HepG2 (cell line): ENCODE measurements around the gene FGFR3. TPM values are rescaled to one million over a fixed set of nuclear protein-coding genes. Genes with fewer than 3 reads are reported as not detected.
A peak's percentile ranks its signal among the peaks of the same experiment; 100 is the strongest.

Experiments
- ATAC-seq: fragments of 200-7000 bp; cut with Tn5 transposase; 3 replicates; pipeline ENCODE4 v1.9.1; 2020; ENCODE audit warnings: mild to moderate bottlenecking, moderate library complexity
- BruUV-seq: library from RNA; stranded (reverse); fragments of 400-500 nt; replicated peaks from 2 replicates; lab custom pipeline; 2021; lab: Mats Ljungman, UMichigan
- CTCF ChIA-PET: fragments of 300-600 bp; formaldehyde crosslinking; extraction: SDS; loops from one replicate; lab custom pipeline; 2021; ENCODE audit warnings: low total read pairs, inconsistent platforms, low intra/inter-chr PET ratio; lab: Yijun Ruan, JAX
- POLR2A ChIA-PET: fragments of 350-600 bp; sonication (Branson Sonifier 250); formaldehyde crosslinking; loops from one replicate; lab custom pipeline; 2020; ENCODE audit warnings: antibody characterized with exemption, inconsistent platforms; lab: Yijun Ruan, JAX
- DNase-seq: peaks from one replicate; pipeline ENCODE4 v3.0.0-alpha.2; 2015; ENCODE audit warnings: low spot score
- FAIRE-seq: peaks from 3 replicates; lab custom pipeline; 2011; peaks lifted over from hg19 to GRCh38; lab: Jason Lieb, UNC
- H2AFZ ChIP-seq: one replicate; pipeline ENCODE4 v1.6.1; 2011; ENCODE audit warnings: low read length, inconsistent platforms
- H3K27ac ChIP-seq: fragments of 300-600 bp; 3 replicates; pipeline ENCODE4 v1.8.0; 2011; ENCODE audit warnings: mixed run types, mild to moderate bottlenecking, mixed read lengths, low read length, inconsistent platforms; ENCODE audit not compliant: insufficient read depth; ENCODE audit errors: extremely low read length
- H3K27me3 ChIP-seq, 2 experiments: fragments of 200-600 bp in 1 of 2; 2 replicates in 1 of 2; 3 replicates in 1 of 2; pipeline versions ENCODE4 v1.6.0 to v1.8.0; 2011; ENCODE audit warnings: low read length in 2 of 2, mild to moderate bottlenecking in 2 of 2, moderate library complexity in 2 of 2, inconsistent platforms in 1 of 2; ENCODE audit not compliant: insufficient read depth in 2 of 2, control insufficient read depth in 1 of 2
- H3K36me3 ChIP-seq, 2 experiments: fragments of 200-600 bp in 1 of 2; replicated peaks in 1 of 2; 2 replicates in 1 of 2; 3 replicates in 1 of 2; pipeline versions ENCODE4 v1.5.1 to v1.8.0; 2011; ENCODE audit warnings: low read length in 2 of 2, inconsistent platforms in 1 of 2; ENCODE audit not compliant: insufficient read depth in 2 of 2, control insufficient read depth in 1 of 2
- H3K4me1 ChIP-seq: 2 replicates; pipeline ENCODE4 v1.5.1; 2012; ENCODE audit warnings: low read length, inconsistent platforms; ENCODE audit not compliant: insufficient read depth
- H3K4me2 ChIP-seq: 2 replicates; pipeline ENCODE4 v1.6.0; 2011; ENCODE audit warnings: low read depth, low read length, inconsistent platforms
- H3K4me3 ChIP-seq, 3 experiments: fragments of 200-600 bp in 1 of 3; sonication (generic), shearing (Covaris generic) in 1 of 3; replicated peaks in 1 of 3; 2 replicates each; pipeline ENCODE4 v1.5.1; 2011 to 2016; ENCODE audit warnings: low read length in 3 of 3, inconsistent platforms in 2 of 3, low read depth in 2 of 3, mild to moderate bottlenecking in 2 of 3, control low read depth in 1 of 3, mixed read lengths in 1 of 3; ENCODE audit not compliant: insufficient read depth in 1 of 3
- H3K79me2 ChIP-seq: one replicate; pipeline ENCODE4 v1.6.1; 2011; ENCODE audit warnings: low read length, inconsistent platforms; ENCODE audit not compliant: insufficient read depth
- H3K9ac ChIP-seq: 2 replicates; pipeline ENCODE4 v1.6.0; 2011; ENCODE audit warnings: mild to moderate bottlenecking, low read depth, low read length, inconsistent platforms; ENCODE audit not compliant: insufficient read depth
- H3K9me3 ChIP-seq: 2 replicates; pipeline ENCODE4 v1.5.1; 2012; ENCODE audit warnings: mild to moderate bottlenecking, low read length
- H4K20me1 ChIP-seq: 2 replicates; pipeline ENCODE4 v1.6.0; 2011; ENCODE audit warnings: inconsistent platforms, mild to moderate bottlenecking, low read length, moderate library complexity; ENCODE audit not compliant: insufficient read depth
- AGO2 ChIP-seq: fragments of 200-400 bp; formaldehyde crosslinking; optimal IDR thresholded peaks from 2 replicates; pipeline ENCODE3; 2017; ENCODE audit warnings: mild to moderate bottlenecking, low read depth, low read length, moderate library complexity
- GABPA ChIP-seq, 2 experiments: IDR thresholded peaks; 2 replicates each; pipeline ENCODE4 v1.6.1; 2011 to 2016; ENCODE audit warnings: low read depth in 2 of 2, low read length in 1 of 2, missing biosample characterization in 1 of 2, missing genetic modification characterization in 1 of 2
- HHEX ChIP-seq: IDR thresholded peaks from 2 replicates; pipeline ENCODE4 v1.6.1; 2016; ENCODE audit warnings: control low read depth
- MYC ChIP-seq: sonication (generic); formaldehyde crosslinking; IDR thresholded peaks from 2 replicates; pipeline ENCODE4 v1.9.0; 2021; ENCODE audit warnings: missing genetic modification reagents, borderline replicate concordance
- RBFOX2 ChIP-seq: fragments of 200-400 bp; formaldehyde crosslinking; IDR thresholded peaks from 2 replicates; pipeline ENCODE4 v1.6.1; 2017; ENCODE audit warnings: low read depth, mild to moderate bottlenecking, low read length
- ZFP36 ChIP-seq: fragments of 150-350 bp; IDR thresholded peaks from 2 replicates; pipeline ENCODE4 v1.6.1; 2018; ENCODE audit warnings: borderline replicate concordance, low read length, low read depth; ENCODE audit not compliant: partially characterized antibody
- ZFX ChIP-seq: sonication (generic); formaldehyde crosslinking; IDR thresholded peaks from 2 replicates; pipeline ENCODE4 v1.4.0; 2020; ENCODE audit warnings: mild to moderate bottlenecking, low read depth, missing genetic modification reagents, moderate library complexity
- ZFYVE20 ChIP-seq: sonication (generic); formaldehyde crosslinking; IDR thresholded peaks from 2 replicates; pipeline ENCODE4 v1.8.0; 2023; ENCODE audit warnings: low read depth, mild to moderate bottlenecking, moderate library complexity, missing genetic modification reagents, borderline replicate concordance
- ZNF816 ChIP-seq: sonication (generic); formaldehyde crosslinking; IDR thresholded peaks from 2 replicates; pipeline ENCODE4 v1.8.0; 2022; ENCODE audit warnings: missing genetic modification reagents, mild to moderate bottlenecking, borderline replicate concordance
- WGBS: methylation state at CpG from one replicate; pipeline ENCODE4 v1.1.6; 2017; ENCODE audit warnings: low lambda C conversion rate; 5-methylcytosine and 5-hydroxymethylcytosine counted together
- in situ Hi-C: cut with HindIII; loops from 2 replicates; pipeline ENCODE4 v1.10.0; 2017; ENCODE audit warnings: low pct_unique_long_range_greater_than_20kb; ENCODE audit not compliant: extremely low pct_ligation_motif_present
- intact Hi-C: fragments of 100-400 bp; cut with micrococcal nuclease; formaldehyde crosslinking; loops from one replicate; pipeline ENCODE4 v1.10.0; 2022; ENCODE audit not compliant: unreplicated experiment
- polyA plus RNA-seq, 8 experiments: library from polyadenylated mRNA; depleted of rRNA in 3 of 8; stranded (reverse) in 7 of 8; unstranded in 1 of 8; fragments of >200 nt; fragmentation: Illumina TruSeq in 4 of 8; extraction: Trizol in 4 of 8; gene quantifications; 2 replicates each; pipeline versions ENCODE4 v1.2.1 to v1.2.3, GENCODE V29; 2011 to 2016; ENCODE audit warnings: low read depth in 4 of 8, missing spikeins in 1 of 8, mixed read lengths in 1 of 8; ENCODE audit not compliant: insufficient read depth in 1 of 8
- total RNA-seq, 5 experiments: library from RNA; depleted of rRNA; stranded (reverse); fragments of >200 nt; fragmentation: Illumina TruSeq; extraction: Trizol; gene quantifications; 2 replicates each; pipeline ENCODE4 v1.2.3, GENCODE V29; 2016; ENCODE audit warnings: low read depth in 1 of 5
- TF ChIP-seq, protein P1 (sequence below): sonication (generic); formaldehyde crosslinking; IDR thresholded peaks from 2 replicates; pipeline ENCODE4 v1.4.0; 2020; ENCODE audit warnings: mild to moderate bottlenecking, missing genetic modification reagents, borderline replicate concordance
- TF ChIP-seq, protein P2 (sequence below): sonication (generic); formaldehyde crosslinking; IDR thresholded peaks from 2 replicates; pipeline ENCODE4 v1.5.1; 2020; ENCODE audit warnings: missing genetic modification reagents, mild to moderate bottlenecking, borderline replicate concordance
- TF ChIP-seq, protein P3 (sequence below): IDR thresholded peaks from 2 replicates; pipeline ENCODE4 v1.6.1; 2016; ENCODE audit warnings: missing compliant biosample characterization, missing genetic modification reagents, borderline replicate concordance
- TF ChIP-seq, protein P4 (sequence below): sonication (generic); formaldehyde crosslinking; IDR thresholded peaks from 2 replicates; pipeline ENCODE4 v1.5.0; 2020; ENCODE audit warnings: missing genetic modification reagents, mild to moderate bottlenecking, borderline replicate concordance
- TF ChIP-seq, protein P5 (sequence below): IDR thresholded peaks from 2 replicates; pipeline ENCODE4 v1.6.1; 2016; ENCODE audit warnings: missing compliant biosample characterization, missing genetic modification reagents, borderline replicate concordance

The FGFR3 gene
- total and polyA plus RNA-seq, 2 of the 13 experiments (the other 11 are each of a cell fraction or from before 2014, with no cell fraction given), result 103 to 109 TPM

DNA sequence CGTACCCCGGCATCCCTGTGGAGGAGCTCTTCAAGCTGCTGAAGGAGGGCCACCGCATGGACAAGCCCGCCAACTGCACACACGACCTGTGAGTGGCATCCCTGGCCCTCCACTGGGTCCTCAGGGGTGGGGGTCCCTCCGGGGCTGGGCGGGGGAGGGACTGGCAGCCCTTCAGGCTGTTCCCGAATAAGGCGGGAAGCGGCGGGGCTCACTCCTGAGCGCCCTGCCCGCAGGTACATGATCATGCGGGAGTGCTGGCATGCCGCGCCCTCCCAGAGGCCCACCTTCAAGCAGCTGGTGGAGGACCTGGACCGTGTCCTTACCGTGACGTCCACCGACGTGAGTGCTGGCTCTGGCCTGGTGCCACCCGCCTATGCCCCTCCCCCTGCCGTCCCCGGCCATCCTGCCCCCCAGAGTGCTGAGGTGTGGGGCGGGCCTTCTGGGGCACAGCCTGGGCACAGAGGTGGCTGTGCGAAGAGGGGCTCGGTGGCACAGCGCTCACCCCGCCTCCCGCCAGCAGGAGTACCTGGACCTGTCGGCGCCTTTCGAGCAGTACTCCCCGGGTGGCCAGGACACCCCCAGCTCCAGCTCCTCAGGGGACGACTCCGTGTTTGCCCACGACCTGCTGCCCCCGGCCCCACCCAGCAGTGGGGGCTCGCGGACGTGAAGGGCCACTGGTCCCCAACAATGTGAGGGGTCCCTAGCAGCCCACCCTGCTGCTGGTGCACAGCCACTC, 13.7 kb downstream of the FGFR3 start (continued):
- TF ChIP-seq, protein P1, sequence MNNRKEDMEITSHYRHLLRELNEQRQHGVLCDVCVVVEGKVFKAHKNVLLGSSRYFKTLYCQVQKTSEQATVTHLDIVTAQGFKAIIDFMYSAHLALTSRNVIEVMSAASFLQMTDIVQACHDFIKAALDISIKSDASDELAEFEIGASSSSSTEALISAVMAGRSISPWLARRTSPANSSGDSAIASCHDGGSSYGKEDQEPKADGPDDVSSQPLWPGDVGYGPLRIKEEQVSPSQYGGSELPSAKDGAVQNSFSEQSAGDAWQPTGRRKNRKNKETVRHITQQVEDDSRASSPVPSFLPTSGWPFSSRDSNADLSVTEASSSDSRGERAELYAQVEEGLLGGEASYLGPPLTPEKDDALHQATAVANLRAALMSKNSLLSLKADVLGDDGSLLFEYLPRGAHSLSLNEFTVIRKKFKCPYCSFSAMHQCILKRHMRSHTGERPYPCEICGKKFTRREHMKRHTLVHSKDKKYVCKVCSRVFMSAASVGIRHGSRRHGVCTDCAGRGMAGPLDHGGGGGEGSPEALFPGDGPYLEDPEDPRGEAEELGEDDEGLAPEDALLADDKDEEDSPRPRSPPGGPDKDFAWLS (CRISPR knock-in tag), result no peak
- TF ChIP-seq, protein P2, sequence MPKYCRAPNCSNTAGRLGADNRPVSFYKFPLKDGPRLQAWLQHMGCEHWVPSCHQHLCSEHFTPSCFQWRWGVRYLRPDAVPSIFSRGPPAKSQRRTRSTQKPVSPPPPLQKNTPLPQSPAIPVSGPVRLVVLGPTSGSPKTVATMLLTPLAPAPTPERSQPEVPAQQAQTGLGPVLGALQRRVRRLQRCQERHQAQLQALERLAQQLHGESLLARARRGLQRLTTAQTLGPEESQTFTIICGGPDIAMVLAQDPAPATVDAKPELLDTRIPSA (CRISPR knock-in tag), result no peak
- TF ChIP-seq ZFYVE20 (CRISPR knock-in tag), result no peak
- TF ChIP-seq RBFOX2, result peak; percentile 83

DNA sequence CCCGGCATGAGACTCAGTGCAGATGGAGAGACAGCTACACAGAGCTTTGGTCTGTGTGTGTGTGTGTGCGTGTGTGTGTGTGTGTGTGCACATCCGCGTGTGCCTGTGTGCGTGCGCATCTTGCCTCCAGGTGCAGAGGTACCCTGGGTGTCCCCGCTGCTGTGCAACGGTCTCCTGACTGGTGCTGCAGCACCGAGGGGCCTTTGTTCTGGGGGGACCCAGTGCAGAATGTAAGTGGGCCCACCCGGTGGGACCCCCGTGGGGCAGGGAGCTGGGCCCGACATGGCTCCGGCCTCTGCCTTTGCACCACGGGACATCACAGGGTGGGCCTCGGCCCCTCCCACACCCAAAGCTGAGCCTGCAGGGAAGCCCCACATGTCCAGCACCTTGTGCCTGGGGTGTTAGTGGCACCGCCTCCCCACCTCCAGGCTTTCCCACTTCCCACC, 14.3 kb downstream of the FGFR3 start:
- in situ Hi-C loops (loop anchor here (10.0 kb wide), 1 partner anchor 53 kb away; no protein-coding TSS in a partner anchor), intact Hi-C loops (no loop called here)
- Histone ChIP-seq H3K79me2 (no peaks in the 10 kb centered on the region), H3K27ac (no peak overlapping the region), H3K27me3 (no peaks in the 10 kb centered on the region), H3K36me3 (peaks cover 21 to 48% of the 10 kb centered on the region in 2 experiments), H2AFZ (no peak overlapping the region), H3K9ac (no peak overlapping the region), H3K9me3 (no peaks in the 10 kb centered on the region), H3K4me1 (peaks cover 28% of the 10 kb centered on the region), H3K4me3 (no peak overlapping the region), H4K20me1 (peaks cover 13% of the 10 kb centered on the region; the same call in 1 of the 2 replicates), H3K4me2 (no peak overlapping the region)
- DNase-seq, result no peak
- no peak for FAIRE-seq
- BruUV-seq, result no TSS peak
- POLR2A ChIA-PET, result interaction anchor here (1.2 to 8.0 kb wide), 10 partner anchors 12 to 61 kb away, joined by 4 to 119 read pairs (median 8); partner anchors contain the start of gene FGFR3
- no peak for ATAC-seq
- WGBS, result 100% methylated on average over 1 of the region's 16 CpGs
- CTCF ChIA-PET, result interaction anchor here (4.3 kb wide), 1 partner anchor 60 kb away, joined by 179 read pairs; no protein-coding TSS in a partner anchor
- TF ChIP-seq HHEX (CRISPR knock-in tag), result no peak
- TF ChIP-seq ZFX (CRISPR knock-in tag), result 0 out of 2 replicates have a peak, but pooled peaks have one; percentile 20
- TF ChIP-seq, protein P3, sequence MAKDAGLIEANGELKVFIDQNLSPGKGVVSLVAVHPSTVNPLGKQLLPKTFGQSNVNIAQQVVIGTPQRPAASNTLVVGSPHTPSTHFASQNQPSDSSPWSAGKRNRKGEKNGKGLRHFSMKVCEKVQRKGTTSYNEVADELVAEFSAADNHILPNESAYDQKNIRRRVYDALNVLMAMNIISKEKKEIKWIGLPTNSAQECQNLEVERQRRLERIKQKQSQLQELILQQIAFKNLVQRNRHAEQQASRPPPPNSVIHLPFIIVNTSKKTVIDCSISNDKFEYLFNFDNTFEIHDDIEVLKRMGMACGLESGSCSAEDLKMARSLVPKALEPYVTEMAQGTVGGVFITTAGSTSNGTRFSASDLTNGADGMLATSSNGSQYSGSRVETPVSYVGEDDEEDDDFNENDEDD (CRISPR knock-in tag), result no peak
- peak; percentile 98 for TF ChIP-seq AGO2
- no peak for TF ChIP-seq ZNF816 (CRISPR knock-in tag)
- TF ChIP-seq MYC (CRISPR knock-in tag), result no peak
- TF ChIP-seq, protein P4, sequence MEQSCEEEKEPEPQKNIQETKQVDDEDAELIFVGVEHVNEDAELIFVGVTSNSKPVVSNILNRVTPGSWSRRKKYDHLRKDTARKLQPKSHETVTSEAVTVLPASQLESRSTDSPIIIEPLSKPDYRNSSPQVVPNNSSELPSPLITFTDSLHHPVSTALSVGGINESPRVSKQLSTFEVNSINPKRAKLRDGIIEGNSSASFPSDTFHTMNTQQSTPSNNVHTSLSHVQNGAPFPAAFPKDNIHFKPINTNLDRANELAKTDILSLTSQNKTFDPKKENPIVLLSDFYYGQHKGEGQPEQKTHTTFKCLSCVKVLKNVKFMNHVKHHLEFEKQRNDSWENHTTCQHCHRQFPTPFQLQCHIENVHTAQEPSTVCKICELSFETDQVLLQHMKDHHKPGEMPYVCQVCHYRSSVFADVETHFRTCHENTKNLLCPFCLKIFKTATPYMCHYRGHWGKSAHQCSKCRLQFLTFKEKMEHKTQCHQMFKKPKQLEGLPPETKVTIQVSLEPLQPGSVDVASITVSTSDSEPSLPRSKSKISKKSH (CRISPR knock-in tag), result no peak
- TF ChIP-seq ZFP36, result no peak
- TF ChIP-seq, protein P5, sequence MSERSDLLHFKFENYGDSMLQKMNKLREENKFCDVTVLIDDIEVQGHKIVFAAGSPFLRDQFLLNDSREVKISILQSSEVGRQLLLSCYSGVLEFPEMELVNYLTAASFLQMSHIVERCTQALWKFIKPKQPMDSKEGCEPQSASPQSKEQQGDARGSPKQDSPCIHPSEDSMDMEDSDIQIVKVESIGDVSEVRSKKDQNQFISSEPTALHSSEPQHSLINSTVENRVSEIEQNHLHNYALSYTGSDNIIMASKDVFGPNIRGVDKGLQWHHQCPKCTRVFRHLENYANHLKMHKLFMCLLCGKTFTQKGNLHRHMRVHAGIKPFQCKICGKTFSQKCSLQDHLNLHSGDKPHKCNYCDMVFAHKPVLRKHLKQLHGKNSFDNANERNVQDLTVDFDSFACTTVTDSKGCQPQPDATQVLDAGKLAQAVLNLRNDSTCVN (CRISPR knock-in tag), result no peak
- no peak for TF ChIP-seq GABPA (IDR thresholded peaks at IDR 0.05; ENCODE audit: low read depth, low read length)
- TF ChIP-seq GABPA (CRISPR knock-in tag; IDR thresholded peaks at IDR 0.05; ENCODE audit: low read depth), result no peak
